HT1080 (cell line): ENCODE data around the gene PHF2. TPM values are rescaled to one million over a fixed set of nuclear protein-coding genes. Genes with fewer than 3 reads are reported as not detected.
A peak's percentile ranks its signal among the peaks of the same experiment; 100 is the strongest.

Source experiments
- DNase-seq: peaks from one replicate; pipeline ENCODE4 v3.0.0-alpha.2; 2015; ENCODE audit warnings: low read depth
- polyA plus RNA-seq, 2 experiments: library from polyadenylated mRNA; depleted of rRNA; stranded (reverse); fragments of >200 nt; gene quantifications; 2 replicates each; pipeline ENCODE4 v1.2.3, GENCODE V29; 2015
- total RNA-seq: library from RNA; depleted of rRNA; stranded (reverse); fragments of >200 nt; shearing (Covaris generic); gene quantifications from 2 replicates; pipeline ENCODE4 v1.2.3, GENCODE V29; 2014; rRNA removed

The PHF2 gene
- 13.5 and 13.6 TPM in 2 replicates for total RNA-seq
- polyA plus RNA-seq (2015; cell fraction: cytosol; rRNA removed) = 10.9 and 14.6 TPM in 2 replicates
- 17.1 and 18.1 TPM in 2 replicates for polyA plus RNA-seq (2015; cell fraction: nucleus; rRNA removed)

DNA sequence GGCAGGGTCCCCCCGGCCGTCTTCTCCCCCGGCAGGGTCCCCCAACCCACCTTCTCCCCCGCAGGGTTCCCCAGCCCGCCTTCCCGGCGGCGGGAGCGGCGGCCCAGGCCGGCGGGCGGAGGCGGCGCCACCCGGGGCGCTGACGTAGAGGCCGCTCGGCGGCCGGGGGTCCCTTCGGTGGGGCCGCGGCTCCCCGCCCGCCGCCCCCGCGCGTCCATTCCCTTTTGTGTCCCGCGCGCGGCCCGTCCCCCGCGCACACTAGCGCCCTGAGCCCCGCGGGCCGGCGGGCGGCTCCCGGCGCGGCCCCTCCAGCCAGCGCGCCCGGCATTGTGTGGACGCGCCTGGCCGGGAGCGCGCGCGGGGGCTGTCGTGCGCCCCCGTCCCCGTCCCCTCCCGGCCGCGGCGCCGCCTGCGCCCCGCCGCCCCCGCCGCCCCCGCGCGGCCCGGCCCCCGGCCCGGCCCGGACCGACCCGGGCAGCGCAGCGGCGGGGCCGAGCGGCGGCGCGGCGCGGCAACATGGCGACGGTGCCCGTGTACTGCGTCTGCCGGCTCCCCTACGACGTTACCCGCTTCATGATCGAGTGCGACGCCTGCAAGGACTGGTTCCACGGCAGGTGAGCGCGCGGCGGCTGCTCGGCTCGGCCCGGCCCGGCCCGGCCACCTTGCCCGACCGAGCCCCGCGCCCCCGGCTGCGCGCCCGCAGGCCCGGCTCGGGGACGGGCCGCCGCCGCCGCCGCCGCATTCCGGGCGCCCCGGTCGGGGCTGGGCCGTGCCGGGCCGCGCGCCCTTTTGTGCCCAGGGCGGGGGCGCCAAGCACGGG lies at the start of gene PHF2:
Gene PHF2 (plus strand): TSS at position 327 of the 820 bp plus-strand sequence. CDS start 190 bp downstream, at position 517.
- no peak for DNase-seq

DNA sequence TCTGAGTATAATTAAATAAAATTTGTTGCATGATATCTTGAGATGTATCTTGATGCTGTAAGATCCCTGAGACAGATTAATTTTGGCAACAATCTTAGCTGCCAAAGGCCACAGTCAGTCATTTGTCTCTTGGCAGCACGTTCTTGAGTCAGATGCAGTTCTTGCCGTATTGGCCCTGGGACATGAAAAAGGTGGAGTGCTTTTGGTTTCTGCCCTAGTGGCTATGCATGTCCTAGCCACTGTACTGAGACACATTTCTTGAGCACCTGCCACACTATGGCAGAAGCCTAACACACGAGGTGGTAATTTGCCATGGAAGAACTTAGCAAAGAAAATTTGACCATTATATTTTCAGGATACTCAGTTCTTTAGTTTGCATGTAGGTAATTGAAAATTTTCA lies 45.0 kb upstream of the PHF2 start:
- no peak for DNase-seq

DNA sequence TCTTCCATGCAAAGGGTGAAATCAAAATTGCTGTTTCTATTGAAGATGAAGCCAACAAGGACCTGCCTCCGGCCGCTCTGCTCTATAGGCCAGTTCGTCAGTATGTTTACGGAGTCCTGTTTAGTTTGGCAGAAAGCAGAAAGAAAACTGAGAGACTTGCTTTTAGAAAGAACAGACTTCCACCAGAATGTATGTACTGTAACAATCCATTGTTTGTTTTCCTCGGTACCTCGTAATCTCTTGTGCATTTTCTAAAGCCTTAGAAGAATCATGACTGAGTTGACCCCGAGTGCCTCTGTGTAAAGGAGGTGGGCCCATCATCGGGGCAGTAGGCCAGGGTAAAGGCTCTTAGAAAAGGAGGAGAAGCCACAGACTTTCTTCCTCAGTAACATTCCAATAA lies 44.2 kb upstream of the PHF2 start:
- DNase-seq = no peak

DNA sequence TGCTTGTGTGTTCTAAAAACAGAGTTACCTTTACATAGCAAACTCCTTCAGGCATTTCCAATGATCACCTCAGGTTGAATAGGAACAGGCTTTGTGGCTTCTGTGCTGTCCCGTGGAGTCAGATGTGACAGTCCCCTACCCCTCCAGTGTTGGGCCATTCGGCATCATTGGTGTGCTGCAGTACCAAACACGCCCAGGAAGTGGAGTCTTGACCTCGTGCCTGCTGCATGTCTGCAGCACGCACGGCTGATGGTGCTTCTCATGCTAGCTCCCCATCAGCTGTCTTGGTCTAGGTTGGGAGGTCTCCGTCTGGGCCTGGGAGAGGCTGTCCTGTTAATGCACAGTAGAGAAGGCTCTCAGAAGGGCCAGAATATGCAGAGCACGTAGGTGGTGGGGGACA lies 42.5 kb upstream of the PHF2 start:
- DNase-seq = no peak

DNA sequence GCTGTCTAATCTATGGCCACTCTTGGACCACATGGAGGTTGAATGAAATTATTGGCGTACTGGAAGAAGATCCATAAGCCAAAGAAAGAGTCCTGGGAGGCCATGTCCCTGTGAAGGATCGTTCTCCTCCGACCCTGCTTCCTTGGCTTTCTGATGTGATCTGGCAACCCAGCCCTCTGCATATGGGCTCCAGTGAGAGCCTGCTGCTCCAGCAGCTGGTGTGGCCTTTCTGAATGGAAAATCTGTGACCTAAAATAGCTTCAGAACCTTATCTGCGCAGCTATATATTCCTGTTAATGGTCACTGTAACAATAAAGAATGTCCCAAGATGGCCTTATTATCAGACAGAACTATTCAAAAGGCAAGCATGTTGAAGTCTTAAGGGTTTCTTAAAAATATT lies 40.2 kb upstream of the PHF2 start:
- DNase-seq = no peak

DNA sequence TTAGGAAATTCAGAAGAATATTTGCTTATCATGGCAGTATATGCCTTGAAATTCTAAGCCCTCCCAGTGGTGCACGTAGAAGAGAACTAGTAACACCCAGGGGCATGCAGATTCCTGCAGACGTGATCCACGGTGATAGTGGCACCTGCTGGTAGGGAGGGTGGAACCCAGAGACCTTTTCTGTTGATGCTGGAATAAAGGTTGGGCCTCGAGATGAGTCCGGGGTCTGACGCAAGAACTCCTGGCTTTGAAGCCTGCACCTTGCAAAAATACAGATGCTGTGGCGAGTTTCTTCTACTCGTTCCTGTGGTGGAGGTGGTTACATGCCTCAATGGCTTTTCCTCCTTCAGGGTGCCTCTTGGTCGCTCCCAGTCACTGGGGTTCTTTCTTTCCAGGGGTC lies 39.5 kb upstream of the PHF2 start:
- DNase-seq = no peak

DNA sequence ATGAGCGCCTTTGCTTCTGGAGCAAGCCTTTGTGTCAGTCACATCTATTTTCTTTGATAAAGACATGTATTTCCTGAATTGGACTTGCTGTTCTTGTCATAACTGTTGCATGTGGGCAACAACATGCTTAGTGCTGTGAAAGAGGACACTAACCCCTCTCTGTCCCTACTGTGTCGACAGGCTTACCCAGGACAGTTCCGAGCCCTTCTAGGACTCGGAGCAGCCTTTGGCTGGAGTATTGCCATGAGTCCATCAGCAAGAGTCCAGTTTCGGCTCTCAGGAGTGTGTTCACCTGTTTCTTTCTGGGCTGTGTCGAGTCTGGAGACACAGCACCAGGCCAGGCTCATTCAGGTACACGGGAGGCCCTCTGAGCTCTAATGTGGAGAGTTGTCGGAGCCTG lies 36.1 kb upstream of the PHF2 start:
- no peak for DNase-seq

DNA sequence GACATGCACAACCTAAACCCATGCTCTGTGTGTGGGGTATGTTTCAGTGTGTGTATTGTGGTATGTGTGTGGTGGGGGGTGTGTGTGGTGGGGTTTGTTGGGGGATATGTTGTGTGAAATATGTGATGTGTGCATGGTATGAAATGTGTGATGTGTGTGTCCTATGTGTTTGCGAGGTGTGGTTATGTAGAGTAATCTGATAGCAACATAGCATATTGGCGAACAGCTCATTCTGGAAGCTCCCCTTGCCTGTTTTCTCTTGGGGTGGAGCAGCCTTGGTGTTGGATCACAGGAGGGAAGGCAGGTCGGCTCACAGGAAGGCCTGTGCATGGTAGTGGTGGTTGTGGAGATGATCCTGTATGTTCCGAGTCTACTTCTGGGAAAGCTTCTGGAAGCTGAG lies 35.4 kb upstream of the PHF2 start:
- no peak for DNase-seq

DNA sequence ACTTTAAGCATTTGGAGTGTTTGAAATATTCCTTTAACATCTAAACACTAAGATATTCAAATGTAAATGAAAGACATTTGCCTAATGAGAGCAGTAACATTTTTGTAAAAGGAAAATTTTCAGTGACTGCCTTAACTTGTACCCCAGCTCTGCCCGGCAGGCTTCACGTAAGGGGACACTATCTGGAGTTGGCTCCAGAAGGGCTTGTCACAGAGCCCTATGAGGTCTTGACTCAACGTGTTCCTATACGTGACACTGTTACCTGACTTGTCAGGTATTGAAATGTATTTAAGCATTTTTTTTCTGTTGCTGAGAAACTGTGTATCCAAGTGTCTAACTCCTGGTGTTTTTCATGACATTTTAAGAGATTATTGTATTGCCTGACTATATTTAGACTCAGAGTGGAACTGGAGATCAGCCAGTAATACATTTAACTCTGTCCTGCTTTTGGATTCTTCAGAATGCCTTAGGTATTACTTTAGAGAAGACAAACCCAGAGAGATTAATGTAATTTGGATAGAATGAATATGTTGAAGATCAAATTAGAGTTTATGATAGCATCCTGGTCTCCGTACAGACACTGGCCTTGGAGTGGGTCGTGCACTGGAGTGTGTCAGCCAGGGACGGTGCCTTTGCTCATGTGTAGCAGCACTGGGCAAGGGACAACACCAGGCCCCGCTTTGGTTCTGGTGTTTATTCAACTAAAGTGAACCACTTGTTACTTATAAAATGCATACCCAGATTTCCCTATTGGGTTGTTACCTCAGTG lies 34.6 kb upstream of the PHF2 start:
- no peak for DNase-seq

DNA sequence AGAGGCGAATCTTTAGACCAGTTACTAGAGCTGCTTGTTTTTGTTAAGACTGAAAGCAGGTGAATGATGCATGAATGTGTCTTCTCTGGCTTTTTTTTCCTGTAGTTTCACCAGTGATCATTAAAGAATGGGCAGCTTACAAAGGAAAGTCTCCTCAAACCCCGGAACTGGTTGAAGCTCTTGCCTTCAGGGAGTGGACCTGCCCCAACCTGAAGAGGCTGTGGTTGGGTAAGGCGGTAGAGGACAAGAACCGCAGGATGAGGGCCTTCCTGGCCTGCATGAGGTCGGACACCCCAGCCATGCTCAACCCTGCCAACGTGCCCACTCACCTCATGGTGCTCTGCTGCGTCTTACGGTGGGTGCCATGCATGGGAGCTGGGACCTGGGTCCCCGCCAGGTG lies 33.3 kb upstream of the PHF2 start:
- DNase-seq = no peak

DNA sequence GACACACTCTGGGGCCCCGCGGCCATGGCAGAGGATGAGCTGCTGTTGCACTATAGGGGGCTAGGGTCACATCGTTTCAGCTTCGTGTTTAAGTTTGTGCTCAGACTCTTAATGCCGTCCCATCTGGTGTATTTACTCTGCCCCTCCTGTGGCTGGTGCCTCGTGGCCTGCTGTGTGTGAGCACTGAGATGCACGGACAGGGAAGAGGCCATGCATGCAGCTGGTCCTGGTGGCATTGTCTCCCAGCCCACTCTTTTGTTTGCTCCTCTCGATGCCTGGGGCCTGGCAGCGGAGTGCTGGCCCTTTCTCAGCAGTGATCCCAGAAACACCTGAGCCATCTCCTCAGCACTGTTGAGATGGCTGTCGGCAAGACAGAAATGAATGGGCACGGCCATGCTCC lies 30.0 kb upstream of the PHF2 start:
- no peak for DNase-seq

DNA sequence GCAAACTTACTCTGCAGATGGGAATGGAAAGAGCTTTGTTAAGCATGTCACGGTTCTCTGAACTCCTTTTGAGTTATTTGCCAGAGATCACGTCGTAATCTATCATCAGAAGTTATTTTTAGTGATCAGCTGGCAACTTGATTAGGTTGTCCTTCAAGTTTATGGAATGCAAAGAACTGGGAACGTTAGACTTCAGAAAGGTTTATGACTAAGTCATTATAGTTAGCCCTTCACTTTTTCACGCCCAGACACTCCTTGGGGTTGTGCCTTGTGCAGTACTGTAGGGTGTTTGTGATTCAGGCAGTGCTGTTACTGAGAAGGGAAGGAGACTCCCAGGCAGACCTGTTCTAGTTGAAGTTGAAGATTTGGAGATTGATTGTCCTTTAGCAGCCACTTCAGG lies 26.8 kb upstream of the PHF2 start:
- DNase-seq = no peak

DNA sequence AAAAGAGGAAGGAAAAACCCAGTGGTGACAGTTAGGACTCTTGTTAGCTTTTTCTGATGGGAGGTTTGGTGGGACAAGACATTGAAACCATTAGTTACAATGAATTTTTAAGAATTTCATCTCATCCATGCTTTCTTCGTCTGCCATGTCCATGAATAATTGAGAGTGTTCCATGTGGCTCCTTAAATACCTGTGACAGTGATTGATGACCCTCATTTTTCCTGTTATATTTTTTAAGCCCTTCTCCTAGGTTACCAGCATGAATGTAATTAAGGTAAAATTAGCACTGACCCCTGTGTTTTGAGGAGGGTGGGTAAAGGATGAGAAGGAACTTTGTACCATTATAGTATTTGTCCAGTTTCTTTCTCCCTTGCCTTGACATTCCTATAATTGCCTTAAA lies 23.5 kb upstream of the PHF2 start:
- DNase-seq = no peak

DNA sequence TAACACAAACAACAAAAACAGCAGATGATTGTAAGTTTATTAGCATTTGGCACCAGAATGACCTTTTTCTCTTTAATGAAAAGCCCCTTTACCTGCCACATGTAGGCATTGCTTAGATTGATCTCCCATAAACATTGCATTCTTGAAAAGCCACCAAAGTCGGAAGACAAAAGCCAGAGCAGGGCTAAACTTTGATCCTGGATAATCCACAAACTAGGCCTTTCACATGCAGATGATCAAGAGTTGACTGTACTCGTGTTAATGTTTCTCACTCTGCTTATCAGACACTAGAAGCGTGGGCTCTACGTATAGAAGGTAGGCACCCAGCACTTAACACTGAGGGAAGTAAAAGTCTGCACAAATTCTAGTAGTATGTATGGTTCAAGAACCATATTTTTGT lies 21.0 kb upstream of the PHF2 start:
- DNase-seq = no peak

DNA sequence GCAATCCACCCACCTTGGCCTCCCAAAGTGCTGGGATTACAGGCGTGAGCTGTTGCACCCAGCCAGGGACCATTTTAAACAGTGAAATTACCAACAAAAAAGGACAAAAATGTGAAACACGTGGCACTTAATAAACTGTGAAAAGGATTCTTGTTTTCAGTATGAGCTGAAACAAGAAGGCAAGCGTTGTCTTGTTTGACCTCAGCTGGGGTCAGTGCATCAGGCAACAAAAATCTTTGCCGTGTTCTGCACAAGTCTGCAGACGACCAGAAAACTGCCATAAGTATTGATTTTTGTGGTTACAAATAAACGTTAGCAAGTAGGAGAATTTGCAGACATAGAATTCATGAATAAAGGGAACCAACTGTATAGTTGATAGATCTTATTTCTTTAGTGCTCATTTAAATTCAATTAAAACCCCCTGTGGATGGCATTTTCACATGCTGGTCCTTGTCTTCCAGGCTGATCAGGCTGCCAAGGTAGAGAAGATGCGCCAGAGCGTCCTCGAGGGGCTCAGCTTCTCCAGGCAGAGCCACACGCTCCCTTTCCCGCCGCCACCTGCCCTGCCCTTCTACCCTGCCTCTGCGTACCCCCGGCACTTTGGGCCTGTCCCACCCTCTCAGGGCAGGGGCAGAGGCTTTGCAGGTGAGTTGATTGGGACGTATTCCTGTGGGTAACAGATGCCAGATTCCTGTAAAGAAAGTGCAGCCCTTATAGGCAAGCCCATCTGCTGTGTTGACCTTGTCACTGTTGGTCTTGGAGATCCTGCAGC lies 18.8 kb upstream of the PHF2 start:
- DNase-seq = no peak

DNA sequence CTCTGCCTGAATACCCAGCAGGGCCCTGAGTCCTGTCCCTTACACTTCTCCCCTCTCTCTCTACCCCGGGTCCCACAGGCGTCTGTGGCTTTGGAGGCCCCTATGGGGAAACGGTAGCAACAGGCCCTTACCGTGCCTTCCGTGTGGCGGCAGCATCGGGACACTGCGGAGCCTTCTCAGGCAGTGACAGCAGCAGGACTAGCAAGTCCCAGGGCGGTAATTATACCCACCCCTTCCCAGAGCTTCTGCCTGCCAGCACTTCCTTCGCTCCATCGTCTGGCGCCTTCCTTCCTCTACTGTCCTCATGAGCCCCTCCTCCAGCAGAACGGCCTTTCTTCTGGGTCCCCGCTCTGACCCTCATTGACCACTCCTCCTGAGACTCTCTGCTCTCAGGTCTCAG lies 17.9 kb upstream of the PHF2 start:
- DNase-seq = no peak

DNA sequence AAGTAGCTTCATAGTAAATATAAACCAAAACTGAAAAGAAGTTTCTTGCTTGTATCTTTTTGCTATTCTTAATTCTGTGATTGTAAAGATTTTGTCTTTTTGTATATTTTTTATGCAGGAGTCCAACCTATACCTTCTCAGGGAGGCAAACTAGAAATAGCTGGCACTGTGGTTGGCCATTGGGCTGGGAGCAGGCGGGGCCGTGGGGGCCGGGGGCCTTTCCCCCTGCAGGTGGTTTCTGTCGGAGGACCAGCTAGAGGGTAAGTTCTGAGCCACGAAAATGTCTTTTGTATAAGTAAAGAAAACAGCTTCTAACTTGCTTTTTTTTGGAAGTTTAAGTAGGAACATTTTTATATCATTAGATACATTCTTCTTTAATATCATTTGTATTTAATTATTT lies 15.4 kb upstream of the PHF2 start:
- DNase-seq = no peak

DNA sequence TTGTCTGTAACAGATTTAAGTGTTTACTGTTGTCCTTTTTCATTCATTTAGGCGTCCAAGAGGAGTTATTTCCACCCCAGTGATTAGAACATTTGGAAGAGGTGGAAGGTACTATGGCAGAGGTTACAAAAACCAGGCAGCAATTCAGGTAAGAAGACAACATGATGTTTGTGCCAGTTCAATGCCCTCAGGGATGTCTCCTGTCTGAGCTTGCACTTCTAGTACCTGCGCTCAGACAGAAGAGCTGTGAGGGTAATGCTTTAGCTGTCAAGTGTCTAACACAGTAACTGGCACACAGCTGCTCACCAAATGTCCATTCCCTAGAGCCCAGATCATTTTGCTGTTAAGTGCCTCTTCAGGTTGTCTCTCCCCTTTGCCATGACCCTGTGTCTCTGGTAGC lies 14.2 kb upstream of the PHF2 start:
- no peak for DNase-seq

DNA sequence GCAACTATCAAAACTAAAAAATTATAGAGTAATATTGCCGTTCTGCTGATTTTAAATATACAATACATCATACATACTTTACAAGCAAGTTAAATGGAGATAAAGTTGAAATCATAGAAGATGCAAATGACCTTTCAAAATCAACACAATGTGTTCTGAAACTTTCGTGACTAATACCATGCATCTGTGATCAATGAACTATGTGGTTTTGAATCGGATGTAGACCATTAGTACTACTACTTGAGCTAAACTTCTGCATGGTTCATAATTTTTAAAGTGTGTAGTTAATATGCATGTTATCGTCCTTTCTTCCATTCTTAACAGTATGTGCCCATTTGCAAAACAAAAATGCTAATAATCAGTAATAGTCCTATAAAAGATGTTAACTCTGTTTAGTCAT lies 11.3 kb upstream of the PHF2 start:
- no peak for DNase-seq

DNA sequence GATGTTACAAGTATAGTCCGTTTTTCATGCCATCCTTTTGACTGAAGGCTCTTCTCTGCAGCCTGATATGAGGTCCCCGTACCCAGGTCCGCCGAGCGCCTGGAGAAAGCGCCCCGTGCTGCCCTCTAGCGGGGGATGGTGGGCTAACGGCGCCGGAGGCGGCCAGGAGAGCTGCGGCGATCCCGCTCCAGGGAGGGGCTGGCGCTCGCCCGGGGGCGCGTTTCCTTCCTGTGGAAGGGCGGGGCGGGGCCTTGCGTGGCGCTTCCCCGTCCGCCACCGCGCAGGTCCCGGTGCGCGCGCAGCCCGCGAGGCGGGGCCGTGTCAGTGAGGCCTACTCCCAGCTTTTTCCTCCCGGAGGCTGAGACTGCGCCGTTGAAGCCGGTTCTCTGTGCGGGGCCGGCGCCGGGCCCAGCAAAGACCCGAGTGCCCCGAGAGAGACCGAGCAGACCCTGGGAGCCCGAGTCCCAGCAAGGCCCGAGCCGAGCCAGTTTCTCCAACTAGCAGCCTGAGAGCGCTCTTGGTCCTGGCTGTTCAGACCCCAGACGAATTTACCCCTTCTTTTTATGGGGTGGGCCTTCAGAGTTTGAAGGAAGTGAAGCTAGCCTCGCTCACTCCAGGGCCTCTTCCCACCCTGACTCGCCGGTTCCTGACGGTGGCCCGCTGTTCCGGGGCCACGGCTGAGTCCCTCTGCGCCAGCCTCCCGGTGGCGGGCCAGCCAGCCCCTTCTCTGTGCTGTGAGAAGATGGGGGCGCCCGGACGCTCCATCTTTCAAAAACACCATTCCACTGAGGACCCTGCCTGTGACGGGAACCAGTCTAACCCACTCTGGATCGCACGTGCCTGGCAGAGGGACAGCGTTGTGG lies 9.7 kb upstream of the PHF2 start:
- peak; percentile 95 for DNase-seq
